RWPE1 (cell line): ENCODE data around the gene CELF4.

Source experiments
- CTCF ChIA-PET: fragments of 350-600 bp; sonication (Branson Sonifier 250); formaldehyde crosslinking; extraction: SDS; loops from one replicate; lab custom pipeline; 2021; lab: Yijun Ruan, JAX
- POLR2A ChIA-PET: fragments of 400-600 bp; formaldehyde crosslinking; extraction: SDS; loops from one replicate; lab custom pipeline; 2020; ENCODE audit warnings: antibody characterized with exemption; ENCODE audit not compliant: low non-redundant PET; lab: Yijun Ruan, JAX
- DNase-seq: peaks from one replicate; pipeline ENCODE4 v3.0.0; 2012; ENCODE audit warnings: low spot score
- H3K27ac ChIP-seq: fragments of 450-650 bp; 2 replicates; pipeline ENCODE4 v1.5.1; 2017
- TF ChIP-seq, protein P1 (sequence below): fragments of 450-650 bp; conservative IDR thresholded peaks from 2 replicates; pipeline ENCODE4 v1.5.1; 2017; ENCODE audit warnings: low read depth, mild to moderate bottlenecking

The CELF4 gene

DNA sequence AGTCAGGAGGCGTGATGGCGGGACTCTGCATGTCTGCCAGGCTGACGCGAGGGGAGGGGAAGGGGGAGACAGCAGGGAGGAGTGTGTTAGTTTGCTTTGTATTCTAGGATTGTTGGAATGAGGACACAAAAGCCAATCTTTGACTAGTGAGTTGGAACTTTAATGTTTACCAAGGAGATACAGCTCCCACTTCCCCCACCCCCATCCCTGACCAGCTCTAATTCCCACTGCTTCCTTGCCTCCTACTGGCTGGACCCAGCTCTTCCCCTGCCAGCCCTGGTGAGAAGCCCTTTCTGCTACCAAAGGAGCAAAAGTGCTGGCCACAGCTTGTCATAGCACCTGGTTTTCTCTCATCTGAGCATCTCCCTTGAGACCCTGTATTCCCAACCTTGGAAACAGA, 84.5 kb downstream of the CELF4 start:
- ChIA-PET POLR2A (no interaction called here), CTCF (no interaction called here)
- TF ChIP-seq, protein P1, sequence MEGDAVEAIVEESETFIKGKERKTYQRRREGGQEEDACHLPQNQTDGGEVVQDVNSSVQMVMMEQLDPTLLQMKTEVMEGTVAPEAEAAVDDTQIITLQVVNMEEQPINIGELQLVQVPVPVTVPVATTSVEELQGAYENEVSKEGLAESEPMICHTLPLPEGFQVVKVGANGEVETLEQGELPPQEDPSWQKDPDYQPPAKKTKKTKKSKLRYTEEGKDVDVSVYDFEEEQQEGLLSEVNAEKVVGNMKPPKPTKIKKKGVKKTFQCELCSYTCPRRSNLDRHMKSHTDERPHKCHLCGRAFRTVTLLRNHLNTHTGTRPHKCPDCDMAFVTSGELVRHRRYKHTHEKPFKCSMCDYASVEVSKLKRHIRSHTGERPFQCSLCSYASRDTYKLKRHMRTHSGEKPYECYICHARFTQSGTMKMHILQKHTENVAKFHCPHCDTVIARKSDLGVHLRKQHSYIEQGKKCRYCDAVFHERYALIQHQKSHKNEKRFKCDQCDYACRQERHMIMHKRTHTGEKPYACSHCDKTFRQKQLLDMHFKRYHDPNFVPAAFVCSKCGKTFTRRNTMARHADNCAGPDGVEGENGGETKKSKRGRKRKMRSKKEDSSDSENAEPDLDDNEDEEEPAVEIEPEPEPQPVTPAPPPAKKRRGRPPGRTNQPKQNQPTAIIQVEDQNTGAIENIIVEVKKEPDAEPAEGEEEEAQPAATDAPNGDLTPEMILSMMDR: no peak
- no peak overlapping the region for H3K27ac ChIP-seq
- DNase-seq: no peak

DNA sequence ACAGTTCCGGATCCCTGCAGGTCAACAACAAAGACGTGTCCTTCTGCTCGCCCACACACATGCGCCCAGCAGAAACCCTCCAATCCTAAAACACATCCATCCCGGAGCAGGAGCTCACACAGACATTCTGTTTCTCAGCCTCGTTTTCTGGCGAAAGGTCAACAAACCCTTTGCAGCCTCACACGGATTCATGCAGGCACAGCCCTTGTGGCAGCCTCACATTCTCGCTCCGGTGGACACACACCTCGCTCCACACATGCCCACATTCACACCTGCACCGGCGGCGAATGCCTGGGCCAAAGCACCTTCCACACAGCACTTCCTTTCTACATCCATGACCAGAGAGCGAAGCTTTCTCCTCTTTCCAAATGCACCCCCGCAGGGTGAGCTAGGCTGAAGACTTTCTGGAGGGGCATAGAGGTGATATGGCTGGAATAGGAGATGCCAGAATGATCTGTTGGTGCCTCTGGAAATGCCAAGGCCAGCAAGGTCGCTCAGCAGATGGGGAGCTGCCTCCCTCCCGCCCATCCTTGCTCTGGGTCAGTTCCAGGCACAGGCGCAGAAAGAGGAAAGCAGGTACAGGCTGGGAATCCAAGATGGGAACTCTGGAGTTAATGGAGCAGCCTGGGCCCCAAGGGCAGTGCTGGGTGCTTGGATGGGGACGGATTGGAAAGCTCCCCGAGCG, 88.8 kb downstream of the CELF4 start:
- no peak for DNase-seq
- ChIA-PET CTCF (no interaction called here), POLR2A (no interaction called here)
- H3K27ac ChIP-seq: no peak overlapping the region
- TF ChIP-seq, protein P1: no peak

DNA sequence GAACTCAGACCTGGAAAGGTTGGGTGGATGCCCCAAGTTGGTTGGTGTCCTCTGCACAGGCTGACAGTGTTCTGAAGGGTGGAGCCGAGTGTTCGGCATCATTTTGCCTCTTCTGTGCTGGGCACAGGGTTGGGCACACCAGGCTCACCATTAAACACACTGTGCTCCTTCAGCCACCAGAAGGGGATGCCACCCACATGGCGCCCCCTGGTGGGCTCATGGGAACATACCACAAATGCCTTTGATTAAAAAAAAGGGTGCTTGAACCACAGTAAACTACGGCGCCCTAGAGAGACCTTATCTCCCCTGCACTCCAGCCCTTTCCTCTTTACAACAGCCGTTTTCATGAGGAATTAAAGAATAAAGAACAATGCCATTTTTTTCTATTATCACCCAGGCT, 89.4 kb downstream of the CELF4 start:
- CTCF ChIA-PET: no interaction called here
- POLR2A ChIA-PET: no interaction called here
- no peak for DNase-seq
- TF ChIP-seq, protein P1: no peak
- H3K27ac ChIP-seq: no peak overlapping the region

DNA sequence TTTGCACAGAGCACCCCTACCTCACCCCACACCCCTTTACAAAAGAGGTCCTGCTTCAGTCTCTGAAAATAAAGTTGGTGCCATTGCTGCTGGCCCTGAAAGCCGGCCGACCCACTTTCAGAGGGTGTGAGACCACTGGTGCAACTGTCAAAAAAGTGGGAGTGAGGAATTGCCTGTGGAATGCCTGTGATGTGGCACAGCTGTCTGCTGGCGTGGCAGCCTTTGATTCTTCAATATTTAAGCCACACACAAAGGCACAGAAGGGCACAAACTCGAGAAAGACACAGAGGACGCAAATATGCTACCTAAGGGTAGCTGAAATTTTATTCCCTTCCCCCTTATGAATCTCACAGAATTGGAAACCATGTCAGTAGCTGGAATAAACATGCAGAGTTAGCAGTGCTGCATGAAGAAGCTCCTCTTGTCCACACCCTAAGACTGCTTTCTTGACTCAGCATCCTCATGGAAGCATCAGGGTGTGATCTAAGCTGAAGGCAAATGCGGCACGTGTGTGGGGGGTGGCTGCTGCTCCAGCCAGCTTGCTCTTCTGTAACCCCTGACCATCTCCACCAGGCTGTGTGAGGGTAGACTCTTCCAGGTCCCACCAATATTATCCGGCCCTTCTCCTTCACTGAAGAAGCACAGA, 92.3 kb downstream of the CELF4 start:
- TF ChIP-seq, protein P1: no peak
- ChIA-PET CTCF (interaction anchor here (0.5 kb wide), 1 partner anchor 78 kb away, joined by 6 read pairs; no protein-coding TSS in a partner anchor), POLR2A (no interaction called here)
- H3K27ac ChIP-seq: no peak overlapping the region
- DNase-seq: no peak

DNA sequence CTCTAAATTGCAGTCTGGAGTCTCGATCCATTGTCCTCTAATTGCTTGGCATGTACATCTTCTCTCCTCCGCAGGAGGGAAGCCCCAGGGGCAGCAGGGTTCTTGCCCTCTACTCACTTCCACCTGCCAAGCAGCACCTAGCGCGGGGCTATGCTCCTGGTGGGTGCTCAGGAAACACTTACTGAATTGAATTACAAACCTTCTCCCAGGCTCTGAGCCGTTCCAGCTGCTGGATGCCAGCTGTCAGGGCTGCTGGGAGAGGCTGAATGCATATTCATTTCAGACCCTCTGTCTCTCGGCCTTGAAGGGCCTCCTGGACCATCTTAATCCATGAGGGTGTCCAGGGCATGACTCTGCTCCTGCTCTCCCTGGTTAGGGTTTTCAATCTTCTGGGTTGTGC, 94.0 kb downstream of the CELF4 start:
- no peak for DNase-seq
- ChIA-PET POLR2A (no interaction called here), CTCF (interaction anchor here (0.6 kb wide), 1 partner anchor 1582 kb away, joined by 3 read pairs; no protein-coding TSS in a partner anchor)
- TF ChIP-seq, protein P1: no peak
- no peak overlapping the region for H3K27ac ChIP-seq

DNA sequence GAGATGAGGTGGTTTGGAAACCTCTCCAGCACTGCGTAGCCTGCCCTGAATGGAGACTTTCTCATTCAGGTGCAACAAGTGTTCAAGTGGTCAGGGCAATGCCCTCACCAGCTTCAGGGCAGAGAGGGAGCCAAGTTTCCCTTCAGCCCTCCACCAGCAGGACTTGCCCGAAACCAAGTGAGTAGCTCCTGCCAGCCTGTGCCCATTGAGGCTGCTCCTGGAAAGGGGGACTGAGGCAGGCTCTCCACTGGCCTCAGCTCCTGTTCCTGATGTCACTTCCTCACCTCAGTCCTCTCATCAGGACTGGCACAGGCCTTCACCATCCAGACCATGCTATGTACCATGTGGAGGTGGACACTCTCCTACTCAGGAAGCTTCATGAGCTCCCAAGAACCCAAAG, 94.6 kb downstream of the CELF4 start:
- CTCF ChIA-PET: interaction anchor here (0.6 kb wide), 1 partner anchor 1582 kb away, joined by 3 read pairs; no protein-coding TSS in a partner anchor
- TF ChIP-seq, protein P1: no peak
- H3K27ac ChIP-seq: no peak overlapping the region
- DNase-seq: no peak
- POLR2A ChIA-PET: no interaction called here
